Erythroblast (primary cell): ENCODE measurements around the gene CHCHD3.

Experiments used
- GATA1 ChIP-seq: IDR thresholded peaks from 2 replicates; pipeline ENCODE4 v1.6.1; 2011; ENCODE audit warnings: low read depth, mild to moderate bottlenecking, control low read depth, low read length, moderate library complexity
- POLR2A ChIP-seq: IDR thresholded peaks from 2 replicates; pipeline ENCODE4 v1.6.1; 2011; ENCODE audit warnings: mild to moderate bottlenecking, low read length

- TF ChIP-seq POLR2A (no peak), GATA1 (no peak)
Observed at GRCh38 chr7:132755538-132756483, 326.1 kb downstream of the CHCHD3 start.
